Stimulated activated naive CD8-positive, alpha-beta T cell treated with anti-CD3 and anti-CD28 coated beads, Interleukin-15, Interleukin-2, amounts not matched to agents 100 U/mL and 50 U/mL, for 24 hours (primary cell): ENCODE measurements around the gene WDR7.

Experiments used
- ATAC-seq: fragments of 150-1000 bp; cut with Tn5 transposase; one replicate; pipeline ENCODE4 v1.10.0; 2021
- DNase-seq: peaks from one replicate; pipeline ENCODE4 v3.0.0; 2021

WDR7 gene

GRCh38 chr18:57043241-57043640, 392.1 kb downstream of the WDR7 start:
- ATAC-seq (no peak), DNase-seq (no peak)

- DNase-seq (no peak), ATAC-seq (no peak)
These were observed 397.2 kb downstream of the WDR7 start for GRCh38 chr18:57048351-57048750.

GRCh38 chr18:57048859-57049258, 397.7 kb downstream of the WDR7 start:
- ATAC-seq (no peak), DNase-seq (no peak)

DNA sequence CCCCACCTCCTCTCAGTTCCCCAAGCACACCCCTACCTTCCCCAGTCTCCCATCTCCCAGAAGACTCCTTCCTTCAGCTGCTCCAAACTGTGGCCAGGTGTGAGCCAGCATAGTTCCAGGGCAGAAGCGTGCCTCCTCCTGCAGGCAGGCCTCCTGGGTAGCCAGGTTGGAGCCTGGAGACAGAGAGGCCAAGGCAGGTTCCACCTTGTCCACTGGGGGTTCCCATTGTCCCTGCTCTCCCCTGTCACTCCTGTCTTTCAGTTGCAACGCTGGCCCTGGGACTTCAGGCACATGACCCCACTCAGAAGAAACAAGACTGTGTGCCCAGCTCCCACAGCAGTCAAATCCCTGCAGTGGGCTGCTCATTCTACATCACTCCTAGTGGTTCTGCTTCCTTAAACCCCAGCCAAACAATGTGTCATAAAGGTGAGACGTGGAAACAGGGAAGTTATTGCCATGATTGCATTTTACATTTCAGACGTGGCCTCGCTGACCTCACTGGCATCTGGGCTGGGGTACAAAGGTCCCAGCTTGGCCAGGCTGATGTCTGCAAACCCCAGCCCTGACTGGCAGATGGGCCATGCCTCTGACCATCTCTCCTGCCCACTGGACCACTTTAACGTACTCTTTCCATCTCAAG, 399.3 kb downstream of the WDR7 start:
- DNase-seq (no peak), ATAC-seq (no peak)

- DNase-seq: no peak
- no peak for ATAC-seq
These were observed 400.0 kb downstream of the WDR7 start for GRCh38 chr18:57051021-57051656.

DNA sequence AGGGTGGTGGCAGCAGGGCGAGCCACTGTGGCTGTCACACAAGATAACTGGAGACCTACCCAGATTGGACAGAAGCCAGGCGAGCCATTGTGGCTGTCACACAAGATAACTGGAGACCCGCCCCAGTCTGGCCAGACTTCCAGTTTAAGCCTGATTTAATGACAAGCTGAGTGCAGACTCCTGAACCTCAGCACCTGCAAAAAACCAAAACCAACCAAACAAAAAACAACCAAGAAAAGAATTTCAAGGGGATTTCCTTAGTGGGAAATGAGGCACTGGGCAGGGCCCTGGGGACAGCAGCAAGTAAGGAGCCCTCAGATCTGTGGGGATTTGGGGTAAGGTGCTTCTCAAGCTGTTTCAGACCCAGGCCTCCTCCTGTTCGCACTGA, 400.5 kb downstream of the WDR7 start:
- DNase-seq (no peak), ATAC-seq (no peak)

DNA sequence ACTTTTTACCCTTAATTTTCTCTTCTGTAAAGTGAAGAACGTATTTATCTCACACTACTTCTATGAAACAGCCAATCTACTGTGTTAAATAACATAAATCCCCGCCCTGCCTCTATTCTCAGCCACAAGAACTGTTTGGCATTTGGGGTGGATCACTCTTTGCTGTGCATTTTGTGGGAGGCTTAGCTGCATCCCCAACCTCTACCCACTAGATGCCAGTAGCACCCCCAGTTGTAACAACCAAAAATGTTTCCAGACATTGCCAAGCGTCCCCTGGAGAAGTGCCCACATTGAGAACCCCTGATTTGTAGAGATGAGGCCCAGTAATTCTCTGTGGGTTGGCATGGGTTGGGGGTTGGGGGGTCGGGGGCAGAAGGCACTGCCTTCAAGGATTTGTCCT, 401.0 kb downstream of the WDR7 start:
- ATAC-seq: no peak
- no peak for DNase-seq

- no peak for ATAC-seq
- no peak for DNase-seq
These were observed 401.6 kb downstream of the WDR7 start for GRCh38 chr18:57052759-57053158.

- no peak for ATAC-seq
These were observed 403.7 kb downstream of the WDR7 start for GRCh38 chr18:57054891-57055290.

DNA sequence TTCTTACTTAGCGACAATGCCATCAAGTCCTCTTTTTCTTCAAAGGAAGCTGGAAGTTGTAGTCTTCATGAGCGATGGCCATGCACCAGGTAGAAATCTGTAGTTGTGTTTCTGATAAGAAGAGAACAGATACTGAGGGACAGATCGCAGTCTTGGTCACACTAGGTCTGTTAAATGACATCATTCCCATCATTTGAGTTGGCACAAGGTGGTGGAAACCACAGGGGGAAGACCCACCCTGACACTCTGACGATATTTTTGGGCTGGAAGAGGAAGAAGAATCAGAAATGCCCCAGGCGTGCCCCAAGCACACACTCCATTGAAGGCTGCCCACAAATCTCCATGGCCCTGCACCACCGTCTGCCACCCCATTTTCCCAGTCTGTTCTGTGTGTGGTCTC, 406.7 kb downstream of the WDR7 start:
- no peak for DNase-seq
- ATAC-seq: peak; percentile 69

More at GRCh38 chr18:57054891-57055290, 403.7 kb downstream of the WDR7 start:
- DNase-seq: no peak

DNA sequence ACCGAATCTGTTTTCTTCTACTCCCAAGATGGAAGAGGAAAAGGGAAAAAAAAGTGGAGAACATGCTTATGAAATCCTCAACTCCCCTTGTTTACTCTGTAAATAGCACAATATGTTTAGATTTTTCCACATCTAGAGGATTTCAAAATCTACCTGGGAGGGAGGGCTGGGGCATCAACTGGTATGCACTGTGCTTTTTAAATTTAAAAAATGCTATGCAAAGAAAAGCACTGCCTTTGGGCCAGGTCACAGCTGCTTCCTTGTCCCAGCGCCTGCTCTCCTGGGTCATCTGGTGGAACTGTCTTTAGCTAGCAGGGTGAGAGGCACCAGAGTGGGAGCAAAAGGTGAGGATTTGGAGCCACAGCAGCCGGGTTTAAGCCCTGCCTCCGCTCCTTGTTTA, 407.6 kb downstream of the WDR7 start:
- no peak for DNase-seq
- no peak for ATAC-seq

- DNase-seq (no peak), ATAC-seq (no peak)
These were observed 408.2 kb downstream of the WDR7 start for GRCh38 chr18:57059366-57059765.

DNA sequence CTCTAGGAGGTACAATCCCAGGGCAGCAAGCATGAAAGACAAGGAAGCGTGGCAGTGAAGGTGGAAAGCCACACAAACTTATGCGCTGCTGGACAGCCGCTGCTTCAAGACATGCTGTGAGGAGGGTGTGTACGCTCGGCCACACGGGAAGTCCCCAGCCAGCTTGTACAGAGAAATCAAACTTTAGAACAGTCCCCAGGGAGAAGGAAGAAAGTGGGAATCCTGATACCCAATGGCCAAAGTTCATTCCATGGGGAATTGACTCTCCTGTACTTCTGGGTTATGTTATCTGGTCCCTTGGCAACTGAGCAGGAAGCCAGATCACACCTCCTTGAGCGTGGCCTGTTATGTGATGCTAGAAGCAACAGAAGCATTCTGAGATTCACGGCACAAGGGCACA, 409.7 kb downstream of the WDR7 start:
- ATAC-seq: no peak

DNA sequence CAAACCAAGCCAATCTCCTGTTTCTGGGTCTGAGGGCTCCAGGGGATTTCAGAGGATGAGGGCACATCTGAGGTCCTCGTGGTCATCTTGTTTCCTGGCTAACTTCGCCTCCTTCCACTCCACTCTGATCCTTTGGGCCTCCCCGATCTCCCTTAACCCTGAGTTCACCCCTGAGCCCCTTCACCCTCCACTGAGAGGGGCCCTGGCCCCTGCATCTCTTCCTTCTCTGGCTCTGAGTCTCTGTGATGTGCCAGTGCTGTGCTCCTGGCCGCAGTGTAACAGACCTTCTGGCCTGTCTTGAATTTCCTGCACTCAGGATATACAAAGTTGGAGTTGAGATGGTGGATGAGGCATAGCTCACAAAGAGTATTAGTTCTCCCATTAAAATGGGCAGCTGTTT, 411.0 kb downstream of the WDR7 start:
- ATAC-seq: no peak

More for the DNA sequence above, 409.7 kb downstream of the WDR7 start:
- DNase-seq: no peak

DNA sequence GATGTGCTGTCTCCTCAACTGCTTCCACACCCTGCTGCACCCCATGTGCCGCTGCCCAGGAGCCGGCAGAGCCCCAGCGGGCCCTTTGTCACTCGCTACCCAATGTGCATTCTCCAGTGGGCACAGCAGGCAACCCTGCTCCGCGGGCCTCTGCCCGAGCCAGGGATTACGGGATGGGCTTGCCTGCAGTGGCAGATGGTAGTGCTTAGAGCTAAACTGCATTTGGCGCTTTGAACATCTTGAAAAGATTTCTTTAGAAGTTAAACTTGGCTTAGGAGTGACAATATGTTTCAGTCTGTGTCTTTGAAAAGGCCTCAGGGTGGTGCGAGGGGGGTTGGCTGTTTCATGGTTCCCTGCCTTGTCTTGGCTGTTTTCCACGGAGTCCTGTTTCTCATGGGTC, 411.7 kb downstream of the WDR7 start:
- DNase-seq: no peak
- no peak for ATAC-seq

More for the DNA sequence above, 411.0 kb downstream of the WDR7 start:
- DNase-seq: no peak

GRCh38 chr18:57063601-57064103, 412.5 kb downstream of the WDR7 start:
- no peak for ATAC-seq
- no peak for DNase-seq

DNA sequence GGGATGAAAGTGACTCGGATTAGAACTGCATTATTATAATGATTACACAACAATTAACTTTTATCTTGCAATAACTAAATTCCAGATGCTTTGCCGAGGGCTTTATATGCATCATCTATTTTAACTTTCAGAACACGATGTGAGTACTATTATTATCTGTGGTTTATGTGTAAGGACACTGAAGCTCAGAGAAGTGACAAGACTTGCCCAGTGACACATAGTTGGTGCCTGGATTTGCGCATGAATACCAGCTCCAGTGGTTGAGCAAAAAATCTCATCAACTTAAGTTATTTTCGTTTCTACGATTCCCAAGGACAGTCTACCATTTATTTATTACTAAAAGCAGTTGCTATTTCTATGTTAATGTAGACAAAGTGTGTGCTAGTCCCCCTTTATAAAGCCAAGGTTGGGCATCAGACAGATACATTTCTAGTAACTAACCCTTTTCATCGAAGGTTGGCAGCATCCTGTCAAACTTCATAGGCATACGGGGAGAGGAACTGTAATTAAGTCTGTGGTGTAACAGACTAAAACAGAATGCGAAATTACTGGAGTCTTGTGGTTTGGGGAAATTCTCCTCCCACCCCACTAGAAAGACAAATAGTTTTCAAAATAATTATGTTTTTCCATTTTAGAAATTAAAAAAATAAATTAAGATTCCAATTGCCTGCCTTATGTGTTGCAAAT, 422.5 kb downstream of the WDR7 start:
- ATAC-seq (no peak), DNase-seq (no peak)

- DNase-seq (no peak), ATAC-seq (no peak)
These were observed 424.7 kb downstream of the WDR7 start for GRCh38 chr18:57075716-57076400.

DNA sequence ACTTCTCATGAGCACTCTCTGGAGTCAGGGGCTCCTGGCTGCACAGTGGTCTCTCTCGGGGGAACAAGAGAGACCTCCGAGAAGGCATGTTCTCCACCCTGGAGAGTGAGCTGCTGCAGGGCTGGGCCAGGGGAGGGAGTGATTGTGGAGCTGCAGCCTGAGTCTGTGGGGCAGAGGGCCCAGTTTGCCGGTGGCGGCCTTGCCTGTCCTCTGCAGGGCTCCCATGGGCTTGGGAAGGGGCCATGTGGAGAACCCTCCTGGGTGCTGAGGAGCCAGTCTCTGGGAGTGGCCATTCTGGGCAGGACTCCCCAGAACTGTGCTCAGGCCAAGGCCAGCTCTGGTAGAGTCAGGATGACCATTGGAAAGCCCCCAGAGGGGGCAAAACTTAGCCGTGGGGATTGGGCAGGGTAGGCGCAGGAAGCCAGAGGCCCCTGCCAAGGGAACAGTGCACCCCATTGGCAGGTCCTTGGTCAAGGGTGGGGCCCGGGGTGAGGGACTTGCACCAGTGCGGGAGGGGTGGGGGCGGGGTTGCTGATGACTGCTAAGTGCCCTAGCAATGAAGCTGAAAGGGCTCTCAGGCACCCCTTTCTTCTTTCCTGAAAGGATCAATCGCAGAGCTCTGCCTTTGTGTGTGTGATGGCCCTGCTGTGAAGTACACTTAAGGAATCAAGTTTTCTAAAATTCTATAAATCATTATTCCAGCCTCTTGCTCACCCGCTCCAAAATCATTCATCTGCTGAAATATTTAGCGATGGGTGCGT, 426.0 kb downstream of the WDR7 start:
- ATAC-seq (no peak), DNase-seq (no peak)

DNA sequence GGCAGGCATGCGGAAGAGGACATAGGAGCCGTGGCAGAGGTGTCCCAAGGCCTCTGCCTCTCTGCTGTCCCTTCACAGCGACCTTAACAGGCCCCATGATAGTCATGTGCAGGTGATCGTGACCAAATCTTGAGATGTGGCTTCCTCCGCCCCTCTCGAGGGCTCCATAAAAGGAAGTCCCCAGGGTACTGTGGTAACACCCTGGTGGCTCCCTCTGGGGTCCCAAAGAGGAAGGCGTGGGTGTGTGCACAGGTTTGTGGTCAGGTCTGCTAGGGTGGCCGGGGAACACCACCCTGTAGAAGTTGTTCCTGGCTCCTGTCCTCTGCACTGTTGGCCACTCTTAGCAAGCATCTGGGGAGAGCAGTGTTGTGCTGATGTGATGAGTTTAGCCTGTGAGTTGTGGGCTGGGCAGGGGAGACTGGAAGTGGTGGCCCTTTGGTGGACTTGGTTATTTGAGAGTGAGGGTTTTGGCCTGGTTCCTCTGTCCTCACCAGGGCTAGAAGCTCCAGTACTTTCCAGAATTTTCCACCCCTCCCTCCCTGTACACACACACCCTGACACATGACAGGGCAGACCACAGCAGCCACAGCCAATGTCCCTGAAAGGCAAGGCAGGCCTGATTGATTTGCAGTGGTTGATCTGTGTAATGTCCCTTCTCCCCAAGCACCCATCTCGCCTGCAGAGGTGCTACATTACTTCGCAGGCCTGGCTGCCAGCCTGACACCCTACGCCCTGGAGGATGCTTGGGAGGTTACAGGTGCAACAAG, 426.8 kb downstream of the WDR7 start:
- DNase-seq (peak; percentile 65), ATAC-seq (peak; percentile 84)

GRCh38 chr18:57078614-57079013, 427.5 kb downstream of the WDR7 start:
- no peak for ATAC-seq
- no peak for DNase-seq
